Hepatocyte (in vitro differentiated cells): ENCODE measurements around the gene PHACTR3. TPM values are rescaled to one million over a fixed set of nuclear protein-coding genes. Genes with fewer than 3 reads are reported as not detected.

Experiments
- DNase-seq: peaks from one replicate; pipeline ENCODE4 v3.0.0-alpha.2; 2016; ENCODE audit warnings: low spot score
- H2AFZ ChIP-seq: fragments of 200-600 bp; sonication (generic); 2 replicates; pipeline ENCODE4 v1.6.0; 2016; ENCODE audit warnings: antibody characterized with exemption, mild to moderate bottlenecking
- H3K27ac ChIP-seq: fragments of 200-600 bp; sonication (generic); 2 replicates; pipeline ENCODE4 v1.5.1; 2016; ENCODE audit warnings: mild to moderate bottlenecking
- H3K27me3 ChIP-seq: fragments of 200-600 bp; sonication (generic); 2 replicates; pipeline ENCODE4 v1.6.1; 2016
- H3K36me3 ChIP-seq: fragments of 200-600 bp; sonication (generic); replicated peaks from 2 replicates; pipeline ENCODE4 v1.5.1; 2016; ENCODE audit warnings: low read depth; ENCODE audit not compliant: insufficient read depth
- H3K4me1 ChIP-seq: fragments of 200-600 bp; sonication (generic); 2 replicates; pipeline ENCODE4 v1.5.1; 2016; ENCODE audit warnings: mild to moderate bottlenecking, moderate library complexity; ENCODE audit not compliant: insufficient read depth
- H3K4me2 ChIP-seq: fragments of 200-600 bp; sonication (generic); 2 replicates; pipeline ENCODE4 v1.6.0; 2016
- H3K4me3 ChIP-seq: fragments of 200-600 bp; sonication (generic); 2 replicates; pipeline ENCODE4 v1.5.1; 2016; ENCODE audit warnings: mild to moderate bottlenecking
- H3K79me2 ChIP-seq: fragments of 200-600 bp; sonication (generic); 2 replicates; pipeline ENCODE4 v1.6.0; 2017; ENCODE audit warnings: mild to moderate bottlenecking
- H3K9me2 ChIP-seq: fragments of 200-600 bp; sonication (generic); replicated peaks from 2 replicates; pipeline ENCODE4 v1.6.0; 2017; ENCODE audit warnings: mild to moderate bottlenecking; ENCODE audit not compliant: insufficient read depth
- H3K9me3 ChIP-seq: fragments of 200-600 bp; sonication (generic); 2 replicates; pipeline ENCODE4 v1.5.1; 2016; ENCODE audit warnings: low read depth, mild to moderate bottlenecking
- H4K20me1 ChIP-seq: fragments of 200-600 bp; sonication (generic); 2 replicates; pipeline ENCODE4 v1.6.0; 2016; ENCODE audit warnings: mild to moderate bottlenecking; ENCODE audit not compliant: insufficient read depth, poor library complexity, severe bottlenecking
- CTCF ChIP-seq: fragments of 200-600 bp; sonication (generic); IDR thresholded peaks from 2 replicates; pipeline ENCODE4 v1.5.1; 2016; ENCODE audit warnings: antibody characterized with exemption, mild to moderate bottlenecking; ENCODE audit not compliant: poor library complexity
- EZH2 ChIP-seq: fragments of 200-600 bp; sonication (generic); IDR thresholded peaks from 2 replicates; pipeline ENCODE4 v1.6.1; 2016; ENCODE audit warnings: antibody characterized with exemption, mild to moderate bottlenecking, borderline replicate concordance
- EZH2phosphoT487 ChIP-seq: fragments of 200-600 bp; sonication (generic); IDR thresholded peaks from one replicate; pipeline ENCODE4 v1.6.1; 2018; ENCODE audit warnings: antibody characterized with exemption, mild to moderate bottlenecking, low read depth, moderate library complexity; ENCODE audit not compliant: unreplicated experiment, severe bottlenecking
- WGBS: methylation state at CpG from one replicate; pipeline ENCODE4 v1.1.6; 2016; ENCODE audit warnings: low lambda C conversion rate; ENCODE audit errors: missing lambda C conversion rate; 5-methylcytosine and 5-hydroxymethylcytosine counted together
- polyA plus RNA-seq: library from polyadenylated mRNA; unstranded; fragments of >200 nt; fragmentation: Nextera tagmentation; extraction: Ambion mirVana; gene quantifications from 2 replicates; pipeline ENCODE4 v1.2.1, GENCODE V29; 2016
- total RNA-seq: library from RNA; depleted of rRNA; stranded (reverse); fragments of >200 nt; gene quantifications from 2 replicates; pipeline ENCODE4 v1.2.3, GENCODE V29; 2014

The PHACTR3 gene
- total and polyA plus RNA-seq, 2 experiments from 2014 or later, result 5.2 to 7.5 TPM

DNA sequence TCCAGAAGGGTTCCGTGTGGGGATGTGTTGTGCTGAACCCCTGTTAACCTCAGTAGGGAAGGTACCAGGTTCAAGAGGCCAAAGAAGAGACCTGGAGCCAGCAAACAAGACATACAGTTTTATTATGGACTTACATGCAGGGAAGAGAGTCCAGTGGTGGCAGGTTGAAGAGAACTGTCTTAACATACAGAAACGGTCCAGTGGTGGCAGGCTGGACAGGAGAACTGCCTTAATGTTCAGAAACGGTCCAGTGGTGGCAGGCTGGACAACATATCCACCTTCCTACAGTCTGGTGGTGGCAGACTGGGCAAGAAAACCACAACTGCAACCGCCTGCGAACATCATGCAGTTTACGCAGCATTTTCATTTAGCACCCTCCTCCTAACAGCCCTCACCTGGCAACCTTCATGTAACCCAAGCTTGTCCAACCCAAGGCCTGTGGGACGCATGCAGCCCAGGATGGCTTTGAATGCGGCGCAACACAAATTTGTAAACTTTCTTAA, 75.9 kb downstream of the PHACTR3 start:
- Histone ChIP-seq H3K27ac (no peak overlapping the region), H3K4me2 (no peak overlapping the region), H3K27me3 (no peaks in the 10 kb centered on the region), H3K4me3 (no peak overlapping the region), H2AFZ (no peak overlapping the region), H3K36me3 (no peaks in the 10 kb centered on the region), H3K4me1 (no peaks in the 10 kb centered on the region), H3K9me2 (no peaks in the 10 kb centered on the region), H3K9me3 (no peaks in the 10 kb centered on the region), H3K79me2 (no peaks in the 10 kb centered on the region), H4K20me1 (no peaks in the 10 kb centered on the region)
- TF ChIP-seq EZH2phosphoT487 (no peak), CTCF (no peak), EZH2 (no peak)
- no peak for DNase-seq
- 85% methylated on average over 9 of the region's 9 CpGs for WGBS

- Histone ChIP-seq H3K9me3 (no peaks in the 10 kb centered on the region), H3K4me2 (no peak overlapping the region), H3K79me2 (no peaks in the 10 kb centered on the region), H3K27ac (no peak overlapping the region), H4K20me1 (no peaks in the 10 kb centered on the region), H3K4me1 (no peaks in the 10 kb centered on the region), H3K4me3 (no peak overlapping the region), H2AFZ (no peak overlapping the region), H3K36me3 (no peaks in the 10 kb centered on the region), H3K9me2 (no peaks in the 10 kb centered on the region), H3K27me3 (no peaks in the 10 kb centered on the region)
- no peak for TF ChIP-seq EZH2phosphoT487
- no peak for TF ChIP-seq EZH2
- TF ChIP-seq CTCF, result no peak
- no peak for DNase-seq
- WGBS, result 76% methylated on average over 1 of the region's 1 CpG
Observed at GRCh38 chr20:59680852-59681251, 76.5 kb downstream of the PHACTR3 start.

DNA sequence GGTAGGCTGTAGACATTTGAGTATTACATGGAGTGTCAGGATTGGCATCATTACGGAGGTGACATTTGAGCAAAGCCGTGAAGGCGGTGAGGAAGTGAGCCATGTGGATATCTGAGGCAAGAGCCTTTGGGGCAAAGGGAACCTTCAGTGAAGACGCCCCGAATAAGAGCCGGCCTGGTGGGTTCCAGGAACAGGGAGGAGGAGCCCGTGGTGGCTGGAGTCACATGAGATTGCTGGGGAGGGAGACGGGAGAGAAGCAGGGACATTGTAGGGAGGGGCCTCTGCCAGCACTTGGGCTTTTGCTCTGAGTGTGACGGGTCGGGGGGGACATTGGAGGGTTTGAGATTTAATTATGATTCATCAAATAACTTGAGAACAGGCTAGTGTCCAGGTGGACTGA, 78.3 kb downstream of the PHACTR3 start:
- no peak overlapping the region for H2AFZ ChIP-seq
- WGBS, result 77% methylated on average over 10 of the region's 10 CpGs
- TF ChIP-seq EZH2, result no peak
- TF ChIP-seq EZH2phosphoT487, result no peak
- no peak for TF ChIP-seq CTCF

GRCh38 chr20:59683181-59683580, 78.8 kb downstream of the PHACTR3 start:
- no peak for DNase-seq
- no peak overlapping the region for H3K27ac ChIP-seq
- no peaks in the 10 kb centered on the region for H3K79me2 ChIP-seq
- WGBS, result 84% methylated on average over 7 of the region's 7 CpGs
- no peak overlapping the region for H2AFZ ChIP-seq
- H3K36me3 ChIP-seq, result no peaks in the 10 kb centered on the region
- no peaks in the 10 kb centered on the region for H3K27me3 ChIP-seq
- H3K4me2 ChIP-seq, result no peak overlapping the region
- no peaks in the 10 kb centered on the region for H3K4me1 ChIP-seq
- no peak overlapping the region for H3K4me3 ChIP-seq
- H4K20me1 ChIP-seq, result no peaks in the 10 kb centered on the region
- no peaks in the 10 kb centered on the region for H3K9me2 ChIP-seq
- no peaks in the 10 kb centered on the region for H3K9me3 ChIP-seq
- no peak for TF ChIP-seq CTCF

More for the DNA sequence above, 78.3 kb downstream of the PHACTR3 start:
- no peak overlapping the region for H3K4me3 ChIP-seq
- DNase-seq, result no peak
- no peaks in the 10 kb centered on the region for H3K9me3 ChIP-seq
- no peaks in the 10 kb centered on the region for H4K20me1 ChIP-seq
- H3K9me2 ChIP-seq, result no peaks in the 10 kb centered on the region
- no peaks in the 10 kb centered on the region for H3K4me1 ChIP-seq
- no peaks in the 10 kb centered on the region for H3K36me3 ChIP-seq
- H3K4me2 ChIP-seq, result no peak overlapping the region
- H3K79me2 ChIP-seq, result no peaks in the 10 kb centered on the region
- H3K27me3 ChIP-seq, result no peaks in the 10 kb centered on the region
- H3K27ac ChIP-seq, result no peak overlapping the region
